K562 (cell line): Measurements from ENCODE around the gene VPREB1. TPM values are rescaled to one million over a fixed set of nuclear protein-coding genes. Genes with fewer than 3 reads are reported as not detected.

ENCODE experiments used
- KHSRP ChIP-seq: fragments of 450-650 bp; IDR thresholded peaks from 2 replicates; pipeline ENCODE4 v1.6.1; 2017
- KLF16 ChIP-seq: IDR thresholded peaks from 2 replicates; pipeline ENCODE4 v1.6.1; 2016; ENCODE audit warnings: antibody characterized with exemption
- MIER1 ChIP-seq: fragments of 450-650 bp; IDR thresholded peaks from 2 replicates; pipeline ENCODE4 v1.6.1; 2016; ENCODE audit warnings: antibody characterized with exemption, mild to moderate bottlenecking, low read depth
- RCOR1 ChIP-seq, 2 experiments: IDR thresholded peaks; 2 replicates each; pipeline ENCODE4 v1.6.1; 2012; ENCODE audit warnings: low read depth in 2 of 2, low read length in 2 of 2, borderline replicate concordance in 1 of 2, improper control_type of control experiment in 1 of 2
- STAT5A ChIP-seq: IDR thresholded peaks from 2 replicates; pipeline ENCODE4 v1.6.1; 2012; ENCODE audit warnings: low read length, inconsistent platforms, borderline replicate concordance
- STAT5B ChIP-seq: fragments of 250-450 bp; sonication (Bioruptor Pico); IDR thresholded peaks from 2 replicates; pipeline ENCODE4 v1.8.0; 2021; ENCODE audit warnings: mild to moderate bottlenecking, inconsistent platforms
- TSHZ1 ChIP-seq: fragments of 250-450 bp; sonication (Bioruptor Pico); IDR thresholded peaks from 2 replicates; pipeline ENCODE4 v1.4.0; 2020; ENCODE audit warnings: mild to moderate bottlenecking, moderate library complexity
- ZMIZ1 ChIP-seq, 2 experiments: fragments of 150-350 bp in 1 of 2; IDR thresholded peaks; 2 replicates each; pipeline ENCODE4 v1.6.1; 2012 to 2016; ENCODE audit warnings: low read depth in 2 of 2, low read length in 2 of 2, mild to moderate bottlenecking in 1 of 2, moderate library complexity in 1 of 2
- polyA plus RNA-seq, 8 experiments: library from polyadenylated mRNA; depleted of rRNA in 4 of 8; stranded (reverse) in 5 of 8; unstranded in 3 of 8; fragments of >200 nt; fragmentation: Nextera tagmentation in 2 of 8; fragmentation: Illumina TruSeq in 1 of 8; extraction: Ambion mirVana in 2 of 8; extraction: Trizol in 1 of 8; gene quantifications; 2 replicates each; pipeline versions ENCODE4 v1.2.1 to v1.2.3, GENCODE V29; 2011 to 2014; ENCODE audit warnings: inconsistent platforms in 1 of 8, missing spikeins in 1 of 8
- total RNA-seq, 7 experiments: library from RNA; depleted of rRNA in 6 of 7; stranded (reverse); fragments of >200 nt in 6 of 7; fragmentation: Illumina TruSeq in 2 of 7; extraction: Trizol in 2 of 7; gene quantifications; 2 replicates each; pipeline versions ENCODE4 v1.2.1 to v1.2.3, GENCODE V29; 2011 to 2021; ENCODE audit warnings: low replicate concordance in 1 of 7
- TF ChIP-seq, protein P1 (sequence below), 2 experiments: IDR thresholded peaks; 2 replicates each; pipeline ENCODE4 v1.6.1; 2012; ENCODE audit warnings: improper control_type of control experiment in 2 of 2, low read depth in 2 of 2, low read length in 2 of 2, borderline replicate concordance in 1 of 2

Gene VPREB1
- total and polyA plus RNA-seq, 9 of the 15 experiments (the other 6 are each of a cell fraction or from before 2014, with no cell fraction given): not detected

- TF ChIP-seq ZMIZ1 (IDR thresholded peaks at IDR 0.05; ENCODE audit: low read depth in 2 of 2, low read length in 2 of 2) (0 out of 4 replicates have a peak, but pooled peaks of 1 of the 2 experiments have one; percentile 37), KLF16 (peak; percentile 86), KHSRP (no peak), RCOR1 (IDR thresholded peaks at IDR 0.05; ENCODE audit: borderline replicate concordance in 1 of 2, low read depth in 2 of 2, low read length in 2 of 2) (peak in 1 of 2 experiments; percentile 75; a peak in 2 of 4 replicates), MIER1 (no peak), STAT5B (no peak), TSHZ1 (peak; percentile 21; the same call in 1 of the 2 replicates), STAT5A (no peak)
- TF ChIP-seq, protein P1, sequence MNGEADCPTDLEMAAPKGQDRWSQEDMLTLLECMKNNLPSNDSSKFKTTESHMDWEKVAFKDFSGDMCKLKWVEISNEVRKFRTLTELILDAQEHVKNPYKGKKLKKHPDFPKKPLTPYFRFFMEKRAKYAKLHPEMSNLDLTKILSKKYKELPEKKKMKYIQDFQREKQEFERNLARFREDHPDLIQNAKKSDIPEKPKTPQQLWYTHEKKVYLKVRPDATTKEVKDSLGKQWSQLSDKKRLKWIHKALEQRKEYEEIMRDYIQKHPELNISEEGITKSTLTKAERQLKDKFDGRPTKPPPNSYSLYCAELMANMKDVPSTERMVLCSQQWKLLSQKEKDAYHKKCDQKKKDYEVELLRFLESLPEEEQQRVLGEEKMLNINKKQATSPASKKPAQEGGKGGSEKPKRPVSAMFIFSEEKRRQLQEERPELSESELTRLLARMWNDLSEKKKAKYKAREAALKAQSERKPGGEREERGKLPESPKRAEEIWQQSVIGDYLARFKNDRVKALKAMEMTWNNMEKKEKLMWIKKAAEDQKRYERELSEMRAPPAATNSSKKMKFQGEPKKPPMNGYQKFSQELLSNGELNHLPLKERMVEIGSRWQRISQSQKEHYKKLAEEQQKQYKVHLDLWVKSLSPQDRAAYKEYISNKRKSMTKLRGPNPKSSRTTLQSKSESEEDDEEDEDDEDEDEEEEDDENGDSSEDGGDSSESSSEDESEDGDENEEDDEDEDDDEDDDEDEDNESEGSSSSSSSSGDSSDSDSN (IDR thresholded peaks at IDR 0.05; ENCODE audit: borderline replicate concordance in 1 of 2, low read depth in 2 of 2, low read length in 2 of 2): no peak; a peak in 1 of 4 replicates
Measured at GRCh38 chr22:22201185-22201929, 43.2 kb upstream of the VPREB1 start (continued).
